H54 (cell line): ENCODE data around the gene CEPT1.

Source experiments
- DNase-seq: peaks from one replicate; pipeline ENCODE4 v3.0.0; 2011; ENCODE audit warnings: low spot score, mixed read lengths; ENCODE audit not compliant: insufficient read length
- FAIRE-seq: peaks from 3 replicates; lab custom pipeline; 2011; peaks lifted over from hg19 to GRCh38; lab: Jason Lieb, UNC
- POLR2A ChIP-seq: IDR thresholded peaks from 2 replicates; pipeline ENCODE4 v1.6.1; 2011; ENCODE audit warnings: low read depth, mild to moderate bottlenecking, low read length

The CEPT1 gene

DNA sequence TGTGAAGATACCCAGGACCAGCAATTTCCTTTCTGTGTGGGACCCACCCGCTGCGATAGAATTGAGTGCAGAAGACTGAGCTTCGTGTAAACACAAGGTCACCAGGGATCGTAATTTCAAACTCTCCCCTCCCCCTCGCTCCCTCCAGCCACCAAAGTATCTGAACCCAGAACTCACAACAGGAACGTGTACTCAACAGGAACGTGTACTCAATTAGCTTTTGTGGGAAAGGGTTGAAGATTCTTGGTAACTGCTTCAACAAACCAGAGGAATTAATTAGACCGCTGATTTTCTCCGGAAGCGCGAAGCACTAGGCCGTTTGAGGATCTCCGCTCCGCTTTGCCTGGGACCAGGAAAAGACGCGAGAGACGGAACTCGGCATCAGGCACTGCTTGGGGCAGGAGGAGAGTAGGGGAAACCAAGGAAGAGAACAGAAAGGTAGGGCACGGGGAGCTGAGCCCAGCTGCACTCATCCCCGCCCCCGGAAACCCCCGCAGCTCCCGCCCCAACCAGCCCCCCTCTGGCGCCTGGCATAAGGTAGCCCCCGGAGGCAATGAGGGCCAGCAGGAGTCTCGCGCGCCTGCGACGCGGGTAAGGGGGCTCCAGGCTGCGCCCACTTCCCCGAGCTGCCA is 583 bp upstream of the CEPT1 start:
- DNase-seq, result peak; percentile 49
- peak; percentile 79 for FAIRE-seq
- TF ChIP-seq POLR2A, result no peak

GRCh38 chr1:111140680-111140967 is 601 bp downstream of the CEPT1 start:
- no peak for TF ChIP-seq POLR2A
- FAIRE-seq (peak; percentile 86), DNase-seq (peak; percentile 76)

GRCh38 chr1:111141245-111142220 is 1.5 kb downstream of the CEPT1 start:
- no peak for DNase-seq
- no peak for TF ChIP-seq POLR2A
- no peak for FAIRE-seq

GRCh38 chr1:111142356-111142975 is 2.4 kb downstream of the CEPT1 start:
- DNase-seq (no peak), FAIRE-seq (no peak)
- TF ChIP-seq POLR2A, result no peak

GRCh38 chr1:111145542-111145941 is 5.5 kb downstream of the CEPT1 start:
- DNase-seq, result no peak
- no peak for FAIRE-seq
- TF ChIP-seq POLR2A, result no peak

- DNase-seq (no peak), FAIRE-seq (no peak)
- no peak for TF ChIP-seq POLR2A
Observed at GRCh38 chr1:111145963-111146768, 6.1 kb downstream of the CEPT1 start.

- DNase-seq (no peak), FAIRE-seq (no peak)
- TF ChIP-seq POLR2A, result no peak
Observed at GRCh38 chr1:111147948-111148347, 7.9 kb downstream of the CEPT1 start.

DNA sequence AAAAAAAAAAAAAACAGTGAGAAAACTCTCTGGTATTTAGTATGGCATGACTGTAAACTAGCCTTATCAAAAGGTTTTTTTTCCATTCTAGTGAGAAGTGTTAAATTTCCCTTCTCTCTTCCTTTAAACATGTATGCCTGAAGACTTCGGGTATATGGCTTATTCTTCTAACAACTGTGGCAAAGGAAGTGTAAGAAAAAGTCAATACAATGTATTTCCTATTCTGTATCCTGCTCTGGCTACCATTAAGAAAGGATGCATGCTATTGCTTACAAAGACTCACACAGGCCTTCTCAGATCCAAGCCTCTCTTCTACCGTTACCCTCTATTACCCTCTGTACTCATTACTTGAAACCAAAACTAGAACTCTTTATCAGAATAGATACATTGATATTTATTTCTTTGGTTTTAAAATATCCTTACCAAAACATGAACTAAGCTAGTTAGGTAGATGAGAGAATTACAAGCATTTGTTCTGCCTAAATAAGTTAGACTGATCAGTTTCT is 8.4 kb downstream of the CEPT1 start:
- DNase-seq, result no peak
- no peak for TF ChIP-seq POLR2A
- no peak for FAIRE-seq

DNA sequence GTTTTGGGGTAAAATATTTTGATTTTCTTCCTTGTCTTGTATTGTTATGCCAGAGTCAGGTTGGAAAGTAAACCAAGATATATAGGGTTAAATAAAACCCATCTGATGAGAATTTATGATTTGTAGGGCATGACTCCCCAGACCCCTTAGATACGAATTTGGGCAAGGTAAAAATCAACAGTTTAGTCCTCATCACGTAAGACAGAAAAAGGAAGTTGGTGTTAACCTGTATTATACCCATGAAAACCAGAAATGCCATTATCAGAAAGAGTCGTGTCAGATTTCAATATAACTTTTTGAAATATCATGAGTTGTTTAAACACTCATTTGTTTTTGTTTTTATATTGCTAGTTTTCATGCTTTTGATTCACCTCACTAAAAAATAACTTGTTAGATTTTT is 11.8 kb downstream of the CEPT1 start:
- no peak for TF ChIP-seq POLR2A
- DNase-seq (no peak), FAIRE-seq (no peak)

GRCh38 chr1:111154021-111154999 is 14.3 kb downstream of the CEPT1 start:
- no peak for TF ChIP-seq POLR2A
- FAIRE-seq (peak; percentile 11), DNase-seq (no peak)

DNA sequence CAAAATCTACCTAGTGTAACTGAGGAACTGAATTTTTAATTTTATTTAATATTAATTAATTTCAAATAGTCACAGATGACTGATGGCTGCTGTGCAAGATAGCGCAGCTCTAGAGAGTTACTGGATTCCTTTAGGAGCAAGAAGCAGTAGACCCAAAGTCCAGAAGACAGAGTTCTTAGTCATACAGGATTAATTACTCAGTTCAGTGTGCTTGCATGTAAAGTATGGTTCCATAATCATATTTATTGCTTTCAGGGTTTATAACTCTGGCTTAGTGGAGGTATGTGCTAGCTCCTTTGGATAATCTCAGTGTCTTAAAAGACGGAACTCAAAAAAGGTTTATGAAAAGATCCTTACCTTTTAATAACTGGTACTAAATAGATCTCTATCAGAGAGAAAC is 17.4 kb downstream of the CEPT1 start:
- no peak for TF ChIP-seq POLR2A
- no peak for DNase-seq
- no peak for FAIRE-seq

DNA sequence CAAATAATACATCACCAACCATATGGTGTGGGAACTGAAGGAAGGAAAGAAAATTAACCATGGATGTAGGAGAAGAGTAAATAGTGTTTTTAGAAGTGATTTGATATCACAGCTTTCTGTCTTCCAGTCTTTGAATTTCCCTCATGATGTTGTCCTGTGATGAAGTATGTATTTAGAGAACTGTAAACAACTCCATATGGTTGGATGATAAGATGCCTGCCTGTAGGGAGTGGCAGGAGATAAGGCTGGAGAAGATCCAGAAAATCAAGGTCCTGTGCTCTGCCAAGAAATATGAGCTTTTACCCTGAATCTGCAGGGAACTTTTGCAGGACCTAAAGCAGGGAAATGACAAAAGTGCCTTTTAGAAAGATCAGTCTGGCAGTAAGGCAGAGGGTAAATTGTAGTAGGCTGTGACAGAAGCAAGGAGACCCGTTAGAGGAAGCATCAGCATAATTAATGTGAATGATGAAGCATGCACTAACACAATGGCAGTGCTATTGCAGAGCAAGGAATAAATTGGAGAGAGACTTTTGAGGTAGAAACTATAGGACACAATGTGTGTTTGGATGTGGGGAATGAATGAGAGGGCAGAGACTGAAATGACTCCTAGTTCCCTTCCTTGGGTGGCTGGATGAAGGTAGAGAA is 21.9 kb downstream of the CEPT1 start:
- FAIRE-seq (no peak), DNase-seq (no peak)
- TF ChIP-seq POLR2A, result no peak
